Activated CD8-positive, alpha-beta memory T cell treated with anti-CD3 and anti-CD28 coated beads, Interleukin-2, amount 50 U/mL, for 24 hours (primary cell): ENCODE data around the gene DRD2.
"Not testable (repeated sequence)": the region's sequence is repeated elsewhere in the genome, so short reads cannot be mapped to it uniquely, and the experiment has no call there.

Experiments used
- DNase-seq: peaks from one replicate; pipeline ENCODE4 v3.0.0-alpha.2; 2020; ENCODE audit errors: extremely low read depth

Gene DRD2

GRCh38 chr11:113475160-113475761 lies at the start of gene DRD2:
TSS of gene DRD2 (minus strand) at chr11:113475398. CDS start at chr11:113424651, 50,747 bp downstream.
- DNase-seq = no peak

GRCh38 chr11:113523906-113524305 lies 48.7 kb upstream of the DRD2 start:
- DNase-seq = not testable (repeated sequence)

GRCh38 chr11:113521737-113522517 lies 46.7 kb upstream of the DRD2 start:
- no peak for DNase-seq

- no peak for DNase-seq
Observed at GRCh38 chr11:113519989-113520613, 44.9 kb upstream of the DRD2 start.

GRCh38 chr11:113518716-113519495 lies 43.7 kb upstream of the DRD2 start:
- no peak for DNase-seq

- DNase-seq = no peak
Observed at GRCh38 chr11:113517361-113517760, 42.2 kb upstream of the DRD2 start.

GRCh38 chr11:113514856-113515255 lies 39.7 kb upstream of the DRD2 start:
- DNase-seq = no peak

GRCh38 chr11:113507341-113507740 lies 32.1 kb upstream of the DRD2 start:
- no peak for DNase-seq

GRCh38 chr11:113506893-113507292 lies 31.7 kb upstream of the DRD2 start:
- no peak for DNase-seq

GRCh38 chr11:113506461-113506860 lies 31.3 kb upstream of the DRD2 start:
- DNase-seq = no peak

- no peak for DNase-seq
Observed at GRCh38 chr11:113505541-113506375, 30.6 kb upstream of the DRD2 start.

GRCh38 chr11:113505046-113505445 lies 29.8 kb upstream of the DRD2 start:
- DNase-seq = no peak

- DNase-seq = no peak
Observed at GRCh38 chr11:113504586-113504985, 29.4 kb upstream of the DRD2 start.

GRCh38 chr11:113504071-113504470 lies 28.9 kb upstream of the DRD2 start:
- no peak for DNase-seq

GRCh38 chr11:113497066-113497910 lies 22.1 kb upstream of the DRD2 start:
- no peak for DNase-seq

GRCh38 chr11:113496026-113496651 lies 20.9 kb upstream of the DRD2 start:
- DNase-seq = no peak

- DNase-seq = no peak
Observed at GRCh38 chr11:113494021-113494420, 18.8 kb upstream of the DRD2 start.

- no peak for DNase-seq
Observed at GRCh38 chr11:113493206-113493605, 18.0 kb upstream of the DRD2 start.

GRCh38 chr11:113488931-113489351 lies 13.7 kb upstream of the DRD2 start:
- no peak for DNase-seq

GRCh38 chr11:113487622-113488021 lies 12.4 kb upstream of the DRD2 start:
- no peak for DNase-seq
